HG03521 (cell line): ENCODE data around the gene PSORS1C1.

Experiments
- ATAC-seq: cut with Tn5 transposase; IDR thresholded peaks from one replicate; pipeline ENCODE4 v1.9.1; 2021; ENCODE audit warnings: mild to moderate bottlenecking, moderate library complexity; ENCODE audit not compliant: unreplicated experiment

Gene PSORS1C1

DNA sequence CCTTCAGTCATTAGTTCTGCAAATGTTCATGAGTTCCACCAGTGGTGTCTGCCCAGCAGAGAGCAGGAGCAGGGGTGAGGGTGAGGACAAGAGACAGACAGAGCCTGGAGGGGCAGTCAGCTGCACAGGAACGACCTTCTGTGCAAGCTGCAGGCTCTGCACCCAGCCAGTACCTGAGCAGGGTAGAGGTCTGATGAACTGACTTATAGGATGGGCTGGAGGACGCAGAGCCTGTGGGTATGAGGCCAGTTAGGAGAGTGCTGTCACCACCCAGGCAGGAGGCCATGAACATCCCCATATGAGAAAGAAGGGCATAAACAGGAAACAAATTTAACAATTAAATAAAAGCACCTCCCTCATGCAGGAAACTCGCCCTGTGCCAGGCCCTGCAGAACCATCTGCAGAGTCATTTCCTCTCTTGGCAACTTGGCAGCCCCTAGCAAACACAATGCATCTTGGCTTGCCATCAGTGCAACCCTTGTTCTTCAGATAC lies 20.2 kb upstream of the PSORS1C1 start:
- no peak for ATAC-seq

DNA sequence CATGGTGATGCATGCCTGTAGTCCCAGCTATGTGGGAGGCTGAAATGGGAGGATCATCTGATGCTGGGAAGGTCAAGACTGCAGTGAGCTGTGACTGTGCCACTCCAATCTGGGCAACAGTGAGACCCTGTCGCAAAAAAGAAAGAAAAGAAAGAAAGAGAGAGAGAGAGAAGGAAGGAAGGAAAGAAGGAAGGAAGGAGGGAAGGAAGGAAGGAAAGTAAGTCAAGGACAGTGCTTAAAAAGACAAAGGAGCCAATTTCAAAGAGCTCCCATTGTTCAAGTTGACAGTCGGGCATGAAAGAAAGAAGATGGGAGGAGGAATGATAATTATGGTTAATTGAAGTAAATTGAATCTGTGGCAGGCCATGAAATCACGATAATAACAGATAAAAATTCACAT lies 18.4 kb upstream of the PSORS1C1 start:
- ATAC-seq = no peak

DNA sequence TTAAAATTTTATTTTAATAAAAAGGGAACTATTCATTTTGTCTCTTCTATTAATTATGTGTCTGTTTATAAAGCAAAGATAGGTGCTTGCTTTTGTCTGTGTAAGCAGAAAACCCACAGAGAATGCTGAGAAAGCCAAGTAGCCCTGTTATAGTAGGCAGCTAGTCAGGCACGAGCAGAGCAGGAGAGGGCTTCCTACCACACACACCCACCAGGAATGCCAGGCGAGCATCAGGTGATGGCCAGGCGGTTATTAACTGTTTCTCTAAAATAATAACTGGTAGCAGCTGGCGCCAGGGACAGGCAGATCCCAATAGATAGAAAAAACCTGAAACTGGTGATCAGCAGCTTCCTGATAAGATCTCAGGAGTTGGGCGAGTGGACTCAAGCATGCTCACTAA lies 17.9 kb upstream of the PSORS1C1 start:
- ATAC-seq = no peak

DNA sequence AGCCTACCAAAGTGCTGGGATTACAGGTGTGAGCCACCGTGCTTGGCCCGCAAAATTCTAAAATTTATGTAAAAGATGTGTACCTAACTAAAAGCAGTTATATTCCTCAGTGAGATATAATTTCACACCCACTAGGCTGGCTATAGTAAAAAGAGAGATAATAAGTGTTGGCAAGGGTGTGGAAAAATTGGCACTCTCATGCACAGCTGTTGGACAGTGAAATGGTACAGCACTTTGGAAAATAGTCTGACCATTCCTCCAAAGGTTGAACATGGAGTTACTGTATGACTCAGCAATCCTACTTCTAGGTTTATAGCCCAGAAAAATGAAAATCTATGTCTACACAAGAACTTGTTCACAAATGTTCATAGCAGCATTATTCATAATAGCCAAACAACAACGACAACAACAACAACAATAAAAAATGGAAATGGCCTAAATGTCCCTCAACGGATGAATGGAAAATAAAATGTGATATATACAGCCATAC lies 16.1 kb upstream of the PSORS1C1 start:
- ATAC-seq = no peak

DNA sequence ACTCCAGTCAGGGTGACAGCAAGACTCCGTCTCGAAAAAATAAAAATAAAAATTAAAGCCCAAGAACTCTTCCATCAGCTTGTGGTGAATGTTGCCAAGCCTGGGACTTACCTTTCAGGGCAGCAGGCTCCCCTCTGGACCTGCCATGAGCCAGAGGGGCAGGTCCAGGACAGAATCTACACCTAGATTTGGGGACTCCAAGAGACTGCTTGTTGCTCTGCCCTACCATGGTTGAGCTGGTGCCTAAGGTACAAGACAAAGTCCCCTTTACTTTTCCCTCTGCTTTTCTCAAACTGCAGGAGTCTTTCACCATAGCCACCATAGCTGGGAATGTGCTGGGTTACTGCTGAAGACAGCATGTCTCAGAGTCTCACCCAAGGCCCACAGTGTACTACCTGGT lies 11.5 kb upstream of the PSORS1C1 start:
- no peak for ATAC-seq

DNA sequence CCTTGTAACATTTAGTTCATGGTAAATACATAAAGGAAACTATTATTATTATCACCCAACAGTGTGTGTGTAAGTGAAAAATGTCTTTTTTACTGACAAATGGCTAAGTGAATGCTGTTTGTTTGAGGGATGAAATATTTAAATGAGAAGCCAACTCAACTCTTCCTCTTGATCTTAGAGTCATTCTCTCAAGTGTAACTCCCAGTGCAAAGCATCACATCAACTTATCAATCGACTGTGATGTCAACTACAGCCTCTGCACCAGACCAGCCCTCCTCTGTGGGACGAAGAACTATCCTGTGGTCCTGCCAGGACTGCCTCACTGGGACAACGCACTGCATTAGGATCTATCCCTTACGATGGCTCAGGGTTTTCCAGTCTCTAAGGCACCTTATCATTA lies 7.5 kb upstream of the PSORS1C1 start:
- ATAC-seq = no peak

DNA sequence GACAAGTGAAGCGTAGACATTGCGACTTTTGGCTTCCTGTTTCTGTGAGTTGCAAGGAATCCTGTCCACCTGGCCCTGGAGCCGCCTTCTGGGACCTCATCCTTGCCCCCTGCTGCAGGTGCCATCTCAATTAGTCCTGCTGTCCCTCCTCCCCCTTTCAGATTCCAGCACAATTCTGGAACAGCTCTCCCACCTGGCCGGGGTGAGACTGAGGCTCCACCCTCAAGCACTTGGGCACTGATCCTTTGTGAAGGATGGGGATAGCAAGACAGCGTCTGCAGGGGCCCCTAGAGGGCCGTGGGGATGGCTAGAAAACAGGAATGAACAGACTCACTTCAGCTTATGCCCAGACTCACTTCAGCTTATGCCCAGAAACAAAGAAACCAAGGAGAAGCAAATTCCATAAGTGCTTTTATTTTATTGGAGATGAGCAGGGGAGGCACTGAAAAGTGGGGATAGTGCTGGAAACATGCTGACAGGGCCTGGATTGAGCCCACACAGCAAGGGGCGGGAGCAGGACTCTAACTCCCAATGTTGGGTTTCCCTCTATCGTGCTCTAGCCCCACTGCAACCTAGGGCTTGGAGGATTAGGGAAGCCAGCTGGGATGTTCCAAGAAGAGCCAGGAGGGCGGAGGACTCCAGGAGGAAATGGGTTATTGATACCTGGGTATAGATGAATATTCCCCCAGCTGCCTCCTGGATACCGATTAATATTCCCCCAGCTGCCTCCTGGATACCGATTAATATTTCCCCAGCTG lies 3.6 kb upstream of the PSORS1C1 start:
- ATAC-seq = no peak

DNA sequence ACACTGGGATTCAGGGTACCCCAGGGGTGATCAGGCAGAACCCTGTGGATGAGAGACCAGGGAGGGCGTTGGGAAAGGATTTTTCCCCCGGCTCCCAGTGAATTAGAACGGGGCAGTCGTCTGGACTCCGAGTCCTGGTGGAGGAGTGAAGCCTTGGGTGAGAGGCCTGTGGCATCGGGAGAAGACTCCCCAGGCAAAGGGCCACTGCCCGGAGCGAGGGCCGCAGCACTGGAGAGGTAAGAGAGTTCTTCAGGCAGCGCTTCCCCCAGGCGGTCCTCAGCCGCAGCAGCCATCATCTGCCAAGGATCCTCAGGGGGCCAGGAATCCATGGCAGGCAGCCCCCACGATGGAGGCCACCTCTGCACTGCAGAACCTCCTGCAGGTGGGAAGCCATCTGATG lies 2.9 kb upstream of the PSORS1C1 start:
- ATAC-seq = no peak

DNA sequence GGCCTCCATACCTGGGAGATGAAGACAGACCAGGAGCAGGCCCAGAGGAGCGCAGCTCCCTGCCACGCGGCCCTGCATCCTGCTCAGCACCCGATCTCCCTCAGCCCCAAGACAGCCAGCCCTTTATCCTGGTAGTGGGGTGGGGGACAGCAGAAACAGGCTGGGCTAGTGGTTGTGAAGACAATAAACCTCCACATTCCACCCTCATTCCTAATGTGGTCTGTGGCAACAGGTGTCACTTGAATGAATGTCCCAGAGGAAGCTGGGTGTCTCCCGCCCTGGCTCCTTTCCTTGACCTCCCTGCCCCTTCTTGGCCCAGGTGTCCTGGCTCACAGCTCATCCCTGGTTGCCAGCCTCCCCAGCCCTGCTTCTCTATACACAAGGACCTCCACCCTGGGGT lies 2.1 kb upstream of the PSORS1C1 start, which contains the start of gene C6orf15:
C6orf15 (minus strand) TSS at position 98 of the 400 bp plus-strand sequence; CDS start at position 78, 20 bp downstream.
- ATAC-seq = no peak

DNA sequence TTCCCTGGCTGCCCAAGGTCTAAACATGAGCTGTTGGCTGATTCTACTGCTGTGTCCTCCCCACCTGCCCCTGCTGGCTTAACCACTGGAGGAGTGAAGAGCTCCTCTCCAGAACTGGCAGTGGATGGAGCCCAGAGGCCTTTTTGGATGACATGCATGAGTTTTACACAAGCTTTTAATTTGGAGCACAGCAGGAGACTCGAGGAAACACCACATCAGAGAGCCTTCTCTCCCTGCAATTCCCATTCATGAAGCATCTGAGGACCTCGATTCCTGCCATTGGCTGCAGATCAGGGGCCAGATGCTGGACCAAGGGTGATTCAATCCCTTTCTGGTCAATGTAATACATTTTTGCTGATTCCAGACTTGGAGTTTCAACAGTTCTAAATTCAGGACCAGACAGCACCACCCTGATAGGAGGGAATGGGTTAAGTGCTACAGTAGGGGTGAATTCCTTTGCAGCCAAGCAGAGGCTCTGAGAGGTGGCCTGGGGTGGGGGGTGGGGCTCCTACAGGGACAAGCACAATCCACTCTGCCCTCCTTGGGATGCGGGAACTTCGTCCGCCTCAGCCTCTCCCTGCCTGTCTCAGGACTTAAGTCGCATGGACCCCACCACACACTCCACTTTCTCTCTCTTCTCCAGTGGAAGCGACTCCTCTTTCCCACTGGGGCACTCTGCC lies 599 bp upstream of the PSORS1C1 start:
- ATAC-seq = no peak

DNA sequence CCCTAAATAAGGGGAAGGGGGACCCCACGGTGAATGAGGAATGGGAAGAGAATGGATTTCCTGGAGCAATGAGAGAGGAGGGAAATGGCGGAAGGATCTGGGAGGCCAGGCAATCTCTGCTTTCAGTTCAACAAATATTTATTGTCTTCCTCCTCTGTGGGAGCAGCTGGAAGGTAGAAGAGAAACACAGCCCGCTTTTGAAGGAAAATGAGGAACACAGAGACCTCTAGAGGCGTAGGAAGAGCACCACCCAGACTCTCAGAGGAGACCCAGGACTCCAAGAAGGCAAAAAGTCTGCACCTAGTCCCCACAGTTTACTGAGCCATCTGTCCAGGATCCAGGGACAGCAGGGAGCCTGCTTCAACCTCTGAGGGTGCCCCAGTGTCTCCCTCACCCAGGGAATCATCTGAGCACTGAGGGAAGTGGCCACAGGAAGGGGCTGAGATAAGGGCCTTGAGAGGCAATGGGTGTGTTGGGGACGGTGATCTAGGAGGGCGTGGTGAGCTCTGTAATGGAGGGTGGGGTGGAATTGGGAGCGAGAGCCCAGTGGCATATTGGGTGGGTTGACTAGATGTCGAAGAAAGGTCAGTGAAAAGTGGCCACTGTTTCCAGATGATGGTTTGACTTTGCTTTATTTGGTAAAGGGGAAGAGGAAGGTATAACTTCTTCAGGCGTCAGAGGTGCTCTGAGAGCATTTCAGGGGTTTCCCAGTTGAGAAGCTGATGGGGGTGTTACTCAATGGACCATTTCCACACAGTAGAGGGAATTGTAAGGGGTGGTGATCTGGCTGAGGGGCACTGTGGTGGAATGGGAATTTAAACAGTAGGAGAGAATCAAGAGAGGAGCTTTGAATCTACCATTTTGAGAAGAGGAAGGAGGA lies 610 bp downstream of the PSORS1C1 start:
- no peak for ATAC-seq

DNA sequence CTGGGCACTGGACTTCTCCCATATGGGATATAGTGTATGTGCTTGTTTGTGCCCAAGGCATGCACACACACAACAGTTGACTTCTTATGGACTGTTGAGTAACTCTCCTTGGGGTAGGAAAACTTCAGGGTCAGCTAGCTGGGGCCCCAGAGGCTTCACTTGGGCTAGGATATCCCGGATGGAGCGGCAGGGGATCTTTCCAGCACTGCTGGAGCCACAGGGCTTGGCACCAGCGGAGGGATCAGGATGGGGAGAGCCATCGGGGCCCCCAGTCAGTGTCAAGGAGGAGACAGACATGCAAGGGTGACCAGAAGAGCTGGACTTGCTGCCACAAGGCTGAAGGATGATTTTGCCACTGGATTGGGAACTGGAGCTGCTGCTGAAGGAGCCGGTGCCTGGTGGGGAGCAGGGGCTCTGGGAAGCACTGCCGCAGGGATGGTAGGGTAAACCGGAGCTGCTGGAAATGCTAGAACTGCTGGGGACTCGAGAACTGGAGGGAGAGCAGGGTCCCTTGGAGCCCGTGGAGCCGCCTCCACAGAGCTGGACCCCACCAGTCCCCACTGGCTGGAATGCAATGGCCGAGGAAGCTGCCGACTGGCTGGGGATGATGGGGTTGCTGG lies 1.5 kb downstream of the PSORS1C1 start:
- ATAC-seq = no peak

DNA sequence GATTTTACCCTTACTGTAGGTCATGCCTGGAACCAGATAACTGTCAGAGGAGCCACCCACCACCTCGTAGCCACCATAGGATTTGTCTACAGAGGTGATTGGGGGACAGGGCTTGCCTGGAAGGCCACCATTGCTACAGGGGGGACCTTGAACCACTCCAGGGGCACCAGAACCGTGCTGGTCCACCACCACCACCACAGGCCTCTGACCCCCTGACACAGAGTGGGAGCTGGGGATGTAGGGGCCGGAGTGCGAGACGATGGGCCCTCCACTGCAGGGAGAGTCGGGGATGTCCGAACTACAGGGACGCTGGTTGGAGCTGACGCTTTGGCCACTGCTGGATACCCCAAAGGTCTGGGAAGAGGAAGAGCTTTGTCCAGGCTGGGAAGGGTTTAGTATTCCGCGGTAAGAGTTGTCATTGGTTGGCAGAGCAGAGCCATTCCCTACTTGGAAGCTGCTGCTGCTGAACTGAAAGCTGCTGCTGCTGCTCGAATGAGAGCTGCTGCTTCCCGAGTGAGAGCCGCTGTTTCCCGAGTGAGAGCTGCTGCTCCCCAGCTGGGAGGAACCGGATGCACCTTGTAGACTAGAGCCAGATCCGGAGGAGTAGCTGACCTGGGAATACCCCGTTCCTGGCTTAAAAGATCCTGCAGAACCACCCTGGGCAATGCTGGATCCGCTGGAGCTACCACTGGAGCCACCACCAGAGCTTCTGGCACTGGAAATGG lies 2.2 kb downstream of the PSORS1C1 start:
- no peak for ATAC-seq

DNA sequence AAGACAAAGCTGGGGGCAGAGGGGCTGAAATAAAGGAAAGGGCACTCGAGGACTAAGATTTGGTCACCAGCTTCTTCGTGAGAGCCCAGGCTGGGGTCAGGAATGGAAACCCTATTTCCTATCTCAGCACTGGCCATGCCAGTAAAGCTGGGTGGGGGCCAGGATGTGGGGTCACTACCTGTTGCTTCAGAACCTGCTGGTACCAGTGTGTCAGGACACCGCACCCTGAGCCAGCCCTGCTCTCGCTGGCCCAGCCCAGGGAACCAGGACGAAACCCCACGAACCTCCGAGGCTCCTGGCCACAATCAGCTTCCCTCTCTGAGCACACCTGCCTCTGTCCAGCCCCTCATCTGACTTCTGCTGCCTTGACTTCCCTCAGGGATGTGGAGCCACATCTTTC lies 3.6 kb downstream of the PSORS1C1 start:
- ATAC-seq = no peak

DNA sequence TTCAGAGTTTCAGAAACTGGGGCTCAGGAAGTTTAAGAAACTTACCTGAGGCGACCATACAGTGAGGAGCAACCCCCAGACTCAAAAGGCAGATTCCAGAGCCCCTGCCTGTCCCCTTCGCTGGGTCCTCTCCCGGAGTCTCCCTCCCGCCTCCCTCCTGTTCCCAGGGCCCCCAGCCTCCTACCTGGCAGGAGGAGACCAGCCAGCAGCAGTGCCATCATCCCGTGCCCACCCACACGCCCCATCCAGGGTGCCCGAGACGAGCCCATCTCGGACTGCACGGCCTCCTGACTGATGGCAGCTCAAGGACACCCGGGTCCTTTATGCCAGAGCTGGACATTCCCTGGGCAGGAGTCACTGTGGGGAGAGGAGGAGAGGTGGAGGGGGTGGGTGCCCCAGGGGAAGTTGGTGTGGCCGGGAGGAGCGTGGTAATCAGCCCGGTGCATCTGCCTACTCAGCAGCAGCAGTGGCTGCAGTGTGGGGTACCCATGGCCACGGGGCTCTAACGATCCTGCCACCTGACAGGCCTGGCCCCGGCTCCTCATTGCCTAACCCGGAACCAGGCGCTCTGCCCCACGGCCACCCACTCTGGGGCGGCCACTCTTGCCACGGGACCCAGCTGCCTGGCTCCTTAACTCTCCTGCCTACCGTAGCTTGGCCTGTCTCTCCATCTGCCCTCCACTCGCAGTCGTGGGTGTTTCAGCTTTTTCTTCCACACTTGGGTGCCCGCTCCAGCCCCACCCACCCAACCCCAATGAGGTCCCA lies 5.7 kb downstream of the PSORS1C1 start, which contains the start of gene CDSN:
CDSN (minus strand) TSS at position 296 of the 765 bp plus-strand sequence; CDS start at position 269, 27 bp downstream.
- ATAC-seq = no peak

DNA sequence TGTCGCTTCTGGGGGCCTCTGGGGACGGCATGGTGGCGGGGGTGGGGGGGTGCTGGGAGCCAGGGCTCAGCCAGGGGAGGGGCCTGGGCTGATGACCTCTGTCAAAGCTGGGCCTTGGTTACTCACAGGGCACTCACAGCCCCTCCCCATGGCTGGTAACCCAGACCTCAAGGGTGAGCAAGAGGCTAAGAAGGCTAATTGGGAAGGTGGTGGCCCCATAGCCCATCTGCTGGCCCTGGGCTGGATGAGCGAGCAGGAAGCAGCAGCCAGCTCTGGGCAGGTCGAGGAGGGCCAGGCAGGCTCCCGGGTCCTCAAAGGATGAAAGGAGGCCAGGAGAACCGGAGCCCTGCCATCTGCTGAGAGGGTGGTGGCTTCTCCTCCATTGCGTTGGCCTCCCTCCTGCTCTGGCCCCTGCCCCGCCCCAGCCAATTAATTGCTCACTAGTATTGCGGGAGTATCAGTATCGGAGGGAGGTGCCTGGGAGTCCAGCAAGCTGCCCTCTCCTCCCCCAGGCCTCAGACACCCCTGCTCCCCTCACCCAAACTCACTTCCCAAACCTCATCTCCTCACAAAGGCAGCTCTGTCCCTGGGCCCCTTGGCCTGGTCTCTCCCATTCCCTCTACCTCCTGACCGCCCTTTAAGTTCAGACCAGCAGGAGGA lies 6.7 kb downstream of the PSORS1C1 start:
- no peak for ATAC-seq

DNA sequence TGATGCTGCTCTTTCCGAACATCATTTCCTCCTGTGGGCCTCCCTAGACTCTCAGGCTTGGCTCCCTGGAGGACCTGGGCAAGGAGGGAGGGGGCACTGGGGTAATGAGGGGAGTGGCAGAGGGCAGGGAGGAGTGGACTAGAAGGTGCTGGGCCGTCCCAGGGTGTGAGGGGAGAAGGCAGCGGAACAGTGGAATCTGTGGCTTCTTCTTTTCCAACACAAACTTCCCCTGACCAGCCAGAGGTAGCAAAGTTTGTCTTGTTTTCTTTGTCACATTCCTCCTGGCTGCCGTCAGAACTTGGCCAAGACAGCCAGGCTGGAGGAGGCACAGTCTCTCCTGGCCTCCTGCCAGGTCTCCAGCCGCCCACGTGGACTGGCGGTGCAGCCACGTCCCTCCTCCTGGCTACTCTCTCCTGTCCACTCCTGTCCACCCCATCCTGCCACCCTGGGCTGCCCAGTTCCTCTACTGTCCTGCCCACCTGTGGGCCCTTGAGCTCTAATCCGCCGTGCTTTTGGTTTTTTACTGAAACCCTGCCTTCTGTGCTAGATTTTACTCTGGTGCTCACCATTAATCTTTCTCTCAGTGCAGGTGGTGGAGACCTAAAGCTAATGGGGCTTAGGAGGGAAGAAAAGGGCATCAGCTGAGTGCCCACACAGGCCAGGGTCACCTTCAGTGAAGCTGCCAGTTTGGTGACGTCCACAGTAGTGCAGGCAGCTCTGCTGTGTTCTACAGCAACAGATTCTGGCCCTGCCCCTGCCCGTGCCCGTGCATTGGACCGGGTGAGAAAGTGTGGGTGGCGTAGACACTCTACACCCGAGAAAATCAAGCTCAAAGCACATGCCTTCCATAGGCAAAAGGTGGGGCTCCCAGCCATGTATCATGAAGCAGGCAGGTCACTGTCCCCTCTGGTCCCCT lies 8.4 kb downstream of the PSORS1C1 start:
- ATAC-seq = no peak

DNA sequence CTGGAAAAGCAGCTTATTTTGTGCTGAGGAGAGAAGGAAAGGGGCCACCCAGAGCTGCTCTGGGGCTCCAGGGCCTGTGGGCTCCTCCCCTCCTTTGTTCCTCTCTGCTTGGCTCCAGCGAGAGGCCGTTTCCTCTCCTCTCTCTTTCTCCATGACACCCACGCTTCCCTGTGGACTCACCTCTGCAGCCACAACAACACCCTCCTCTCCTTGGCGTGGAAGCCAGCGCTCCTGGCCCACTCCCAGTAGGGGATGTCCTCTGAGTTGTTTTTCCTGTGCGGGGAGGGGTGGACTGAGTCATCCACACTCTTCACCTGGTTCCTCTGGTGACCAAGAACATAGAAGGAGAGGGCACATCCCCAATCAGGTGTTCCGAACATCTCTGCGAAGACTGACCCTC lies 10.6 kb downstream of the PSORS1C1 start:
- no peak for ATAC-seq
